ENCODE measurements around the gene CSRNP3.

The CSRNP3 gene

DNA sequence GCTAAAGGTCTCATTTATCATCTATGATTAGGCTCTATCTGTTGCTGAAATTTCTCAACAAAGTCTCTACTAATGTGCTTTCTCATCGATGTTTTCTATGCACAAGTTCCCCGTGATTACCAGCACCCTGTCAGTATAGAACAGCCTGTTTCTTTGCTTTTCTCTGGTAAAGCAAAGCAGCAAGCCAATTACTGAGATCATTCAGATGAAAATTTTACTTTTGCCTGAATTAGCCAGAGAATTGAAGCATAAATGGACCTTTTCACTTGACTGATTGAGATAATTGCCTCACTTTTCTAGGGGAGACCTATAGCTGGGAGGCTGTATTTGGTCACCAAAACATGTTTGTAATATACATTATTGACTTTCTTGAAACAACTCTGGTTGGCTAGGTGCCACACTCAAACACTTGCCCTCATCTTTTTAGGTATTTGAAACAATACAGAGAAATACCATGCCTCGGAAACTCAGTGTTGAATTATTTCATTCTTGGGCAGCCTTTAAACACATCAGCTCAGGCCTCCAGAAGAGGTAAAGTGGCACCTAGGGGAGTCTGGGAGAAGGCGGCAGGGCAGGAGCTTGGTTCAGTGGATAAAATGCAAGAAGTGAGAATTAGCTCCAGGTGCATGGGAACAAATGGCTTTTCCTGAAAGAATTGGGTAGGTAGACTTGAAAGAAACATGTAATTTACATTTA lies 228.4 kb downstream of the CSRNP3 start:
- FAIRE-seq: no peak

DNA sequence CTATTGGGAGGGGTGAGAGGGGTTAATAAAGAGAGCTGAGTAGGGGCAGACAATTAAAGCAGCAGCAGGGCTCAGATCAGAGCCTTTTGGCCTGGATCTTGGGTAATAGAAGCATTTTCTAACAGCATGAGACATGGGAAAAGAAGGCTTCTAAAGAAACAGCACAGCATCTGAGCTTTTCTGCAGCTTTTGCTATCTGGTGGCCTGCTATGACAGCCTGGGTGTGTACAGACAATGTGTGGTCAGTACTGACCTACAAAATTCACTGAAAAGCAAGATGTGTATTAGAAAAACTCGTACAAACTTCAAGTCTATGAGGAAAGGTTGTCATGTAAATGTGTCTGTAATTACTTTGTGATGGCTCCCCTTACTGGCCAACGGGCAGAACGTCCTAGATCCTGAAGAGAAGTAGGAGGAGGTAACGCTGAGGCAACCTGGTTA lies 229.0 kb downstream of the CSRNP3 start:
- peak; percentile 87 for FAIRE-seq

DNA sequence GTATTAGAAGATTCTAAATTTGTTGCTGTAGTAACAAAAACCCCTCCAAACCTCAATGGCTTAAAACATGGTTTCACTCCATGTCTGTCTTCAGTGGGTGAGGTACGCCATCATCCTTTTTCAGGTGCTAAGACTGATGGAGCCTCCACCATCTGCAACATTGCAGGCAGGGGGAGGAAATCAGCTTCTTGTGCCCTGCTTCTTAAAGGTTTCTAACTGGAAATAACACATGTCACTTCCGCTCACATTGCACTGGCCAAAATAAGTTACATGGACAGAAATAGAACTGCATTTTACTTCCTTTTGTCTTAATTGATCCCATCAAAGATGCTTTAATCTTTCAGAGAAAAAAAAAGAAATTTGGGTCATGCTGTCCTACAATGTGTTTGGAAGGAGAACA lies 230.4 kb downstream of the CSRNP3 start:
- FAIRE-seq: no peak

DNA sequence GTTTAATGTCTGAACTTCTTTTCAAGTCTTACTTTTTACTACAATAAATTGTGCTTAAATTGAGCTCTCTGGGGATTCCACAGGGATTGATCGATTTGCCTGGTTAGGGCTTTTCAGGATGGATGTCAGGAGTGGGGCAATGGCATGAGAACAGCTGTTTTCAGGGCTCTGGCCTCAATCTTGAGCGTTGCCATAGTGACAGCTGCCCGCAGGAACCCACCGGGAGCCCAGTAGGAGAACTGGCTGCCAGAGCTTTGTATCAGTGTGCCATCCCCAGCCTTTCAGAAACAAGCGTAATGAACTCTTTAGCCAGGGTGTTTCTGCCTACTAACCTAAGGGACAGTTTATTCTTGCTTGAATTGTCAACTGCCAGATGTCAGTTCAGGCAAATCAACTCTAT lies 231.0 kb downstream of the CSRNP3 start:
- FAIRE-seq: no peak

DNA sequence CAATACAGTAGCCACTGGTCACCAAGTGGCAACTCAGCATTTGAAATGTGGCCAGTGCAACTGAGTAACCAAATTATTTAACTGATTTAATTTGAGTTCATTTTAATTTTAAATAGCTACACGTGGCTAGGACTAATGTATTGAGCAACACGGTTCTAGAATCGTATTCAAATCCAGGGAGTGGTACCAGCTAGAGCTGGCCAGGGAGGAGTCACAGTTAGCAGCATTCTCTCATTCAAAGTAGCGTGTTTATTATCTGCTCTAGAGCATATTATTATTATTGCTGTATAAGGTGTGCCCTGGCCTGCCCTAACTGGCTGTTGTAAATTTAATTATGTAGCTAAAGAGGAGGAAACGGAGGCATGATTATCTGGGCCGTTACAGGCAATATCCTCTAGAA lies 231.6 kb downstream of the CSRNP3 start:
- no peak for FAIRE-seq

DNA sequence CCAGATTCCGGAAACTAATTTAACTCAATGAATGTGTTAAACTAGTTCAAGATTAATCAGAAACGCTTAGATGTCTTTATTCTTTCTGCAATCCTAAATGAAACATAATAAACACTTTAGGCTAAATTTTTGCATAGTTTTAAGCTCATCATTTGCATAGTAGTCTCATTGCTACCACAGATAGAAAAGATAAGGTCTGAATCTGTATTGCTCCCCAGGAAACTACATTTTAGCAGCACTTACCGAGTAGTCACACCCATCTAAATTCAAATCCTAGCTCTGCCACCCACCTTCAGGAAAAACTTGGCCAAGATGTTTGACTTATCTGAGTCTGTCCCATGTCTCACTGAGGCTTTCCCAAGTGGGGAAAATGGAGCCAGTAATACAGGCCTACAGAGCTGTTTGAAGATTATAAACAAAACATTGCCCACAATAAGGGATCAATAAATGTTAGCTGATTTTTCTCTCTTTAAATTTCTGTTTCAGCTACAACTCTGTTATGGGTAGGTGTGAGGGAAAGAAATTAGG lies 237.5 kb downstream of the CSRNP3 start:
- FAIRE-seq: no peak

DNA sequence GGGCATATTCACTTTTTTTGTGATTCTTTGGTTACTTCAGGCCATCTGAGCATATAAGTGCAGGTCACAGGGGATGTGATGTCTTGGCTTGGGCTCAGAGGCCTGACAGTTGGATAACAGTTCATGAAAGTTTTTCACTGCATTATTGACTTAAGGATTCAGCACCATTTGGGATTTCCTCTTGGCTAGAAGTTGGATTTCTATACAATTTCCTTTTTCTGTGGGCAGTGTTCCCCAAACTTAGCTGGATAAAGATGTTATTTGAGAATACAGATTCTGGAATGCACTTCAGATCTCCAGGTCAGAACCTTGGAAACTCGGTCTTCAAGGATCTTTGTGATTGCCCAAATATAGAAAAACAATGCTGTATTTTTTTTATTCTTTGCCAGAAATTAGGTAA lies 246.6 kb downstream of the CSRNP3 start:
- FAIRE-seq: no peak

DNA sequence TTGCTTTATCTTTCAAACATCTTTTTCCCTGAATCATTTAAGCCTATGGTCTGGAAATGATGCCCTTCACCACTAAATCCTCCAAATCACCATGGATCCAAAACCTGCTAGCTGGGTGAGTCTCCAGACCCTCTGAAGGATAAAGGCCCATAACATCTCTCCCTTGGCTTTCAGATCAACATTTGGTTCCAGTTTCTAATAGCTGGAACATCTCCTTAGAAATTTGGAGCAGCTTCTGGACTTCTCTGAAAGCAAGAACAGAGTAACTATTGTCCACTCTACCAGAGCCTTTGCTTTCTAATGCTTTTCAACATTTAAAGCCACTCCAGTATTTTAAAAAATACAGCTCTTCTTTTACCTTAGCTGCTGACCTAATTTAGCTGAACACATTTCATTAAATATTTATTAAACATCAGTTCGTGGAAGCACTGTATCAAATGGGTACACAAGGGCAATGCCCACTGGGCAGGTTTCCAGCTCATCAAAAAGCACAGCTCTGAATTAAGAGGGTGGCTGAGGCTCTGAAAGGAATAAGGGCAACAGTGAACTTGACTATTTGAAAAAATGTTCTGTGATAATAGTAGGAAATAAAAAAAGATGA lies 249.2 kb downstream of the CSRNP3 start:
- FAIRE-seq: no peak

DNA sequence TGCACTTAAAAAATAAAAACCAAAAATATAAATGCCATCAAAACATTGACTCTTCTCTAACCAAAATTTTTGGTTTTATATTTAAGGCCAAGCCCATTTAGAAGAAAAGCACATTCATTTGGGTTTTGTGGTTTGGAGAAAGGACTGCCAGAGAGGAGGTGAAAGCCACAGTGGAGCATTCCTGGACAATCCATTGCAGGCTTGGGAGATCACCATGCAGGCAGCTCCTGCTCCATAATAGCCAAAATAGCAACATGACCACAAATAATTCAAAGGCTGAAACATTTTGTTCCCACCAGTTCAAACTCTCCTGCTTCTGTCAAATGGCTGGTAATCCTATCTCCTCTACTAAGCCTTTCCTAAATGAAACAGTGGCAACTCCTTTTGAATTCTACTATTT lies 251.0 kb downstream of the CSRNP3 start:
- FAIRE-seq: no peak

DNA sequence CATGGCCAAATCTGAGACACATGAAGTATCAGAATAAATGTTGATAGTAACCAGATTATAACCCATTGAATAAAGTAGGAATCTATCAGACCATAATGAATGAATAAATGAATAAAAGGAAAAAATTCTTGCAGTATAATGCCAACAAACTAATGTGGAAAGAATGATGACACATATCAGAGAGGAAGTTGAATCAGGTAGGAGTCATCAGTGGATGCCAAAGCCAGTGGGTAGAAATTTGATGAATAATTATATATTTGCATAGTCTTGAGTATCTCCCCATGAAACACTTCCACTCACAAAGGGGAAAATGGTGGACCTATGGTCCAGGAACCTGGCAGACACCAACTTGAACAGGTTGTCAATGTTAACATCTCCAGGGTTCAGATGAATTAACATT lies 255.9 kb downstream of the CSRNP3 start:
- no peak for FAIRE-seq
